ENCODE data around the gene PPP6R3.
A peak's percentile ranks its signal among the peaks of the same experiment; 100 is the strongest.
"Not testable (repeated sequence)": the region's sequence is repeated elsewhere in the genome, so short reads cannot be mapped to it uniquely, and the experiment has no call there.

PPP6R3 gene

GRCh38 chr11:68436162-68436888 is 24.2 kb upstream of the PPP6R3 start:
- no peak for DNase-seq

DNA sequence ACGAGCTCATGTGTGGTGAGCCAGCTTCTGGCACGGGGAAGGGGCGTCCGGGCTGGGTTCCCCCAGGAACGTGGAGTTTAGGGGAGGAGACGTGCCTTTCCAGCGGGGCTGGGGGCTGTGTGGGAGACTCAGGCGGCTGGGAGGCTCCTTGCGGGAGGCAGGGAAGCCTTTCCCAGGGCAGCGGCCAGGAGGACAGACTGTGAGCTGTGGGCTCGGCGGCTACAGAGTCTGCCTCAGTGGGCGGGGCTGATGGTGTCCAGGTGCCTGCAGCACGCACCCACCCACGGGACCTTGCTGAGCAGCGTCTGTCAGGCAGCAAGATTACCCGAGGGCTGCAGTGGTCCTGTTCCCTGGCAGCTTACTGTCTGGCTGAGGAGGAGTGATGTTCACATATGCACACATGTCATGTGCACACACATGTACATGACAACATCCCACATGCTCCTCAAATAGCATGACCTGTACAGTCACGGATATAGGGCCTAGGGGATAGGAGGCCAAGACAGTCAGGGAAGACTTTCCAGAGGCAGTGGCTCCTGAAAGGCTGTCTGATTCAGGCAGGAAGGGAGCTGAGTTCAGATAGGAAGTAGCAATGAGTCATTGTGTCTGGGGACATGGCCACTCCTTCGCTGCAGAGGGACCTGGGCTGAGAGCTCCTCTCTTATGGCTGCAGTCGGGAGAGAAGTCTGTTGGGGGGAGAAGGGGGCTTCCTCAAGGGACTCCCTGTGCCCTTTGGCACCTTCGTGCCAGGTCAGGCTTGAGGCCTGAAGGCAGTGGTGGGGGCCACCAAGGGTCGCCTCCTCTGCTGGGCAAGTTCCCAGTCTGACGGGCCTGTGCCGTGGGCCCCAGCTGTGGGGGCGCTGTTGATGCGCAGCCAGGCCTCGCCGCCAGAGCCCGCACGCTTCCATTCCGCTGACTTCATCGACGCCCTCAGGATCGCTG is 23.3 kb upstream of the PPP6R3 start:
- no peak for DNase-seq

- no peak for DNase-seq
These were observed 22.5 kb upstream of the PPP6R3 start for GRCh38 chr11:68437927-68438657.

GRCh38 chr11:68438658-68439259 is 21.8 kb upstream of the PPP6R3 start:
- no peak for DNase-seq

DNA sequence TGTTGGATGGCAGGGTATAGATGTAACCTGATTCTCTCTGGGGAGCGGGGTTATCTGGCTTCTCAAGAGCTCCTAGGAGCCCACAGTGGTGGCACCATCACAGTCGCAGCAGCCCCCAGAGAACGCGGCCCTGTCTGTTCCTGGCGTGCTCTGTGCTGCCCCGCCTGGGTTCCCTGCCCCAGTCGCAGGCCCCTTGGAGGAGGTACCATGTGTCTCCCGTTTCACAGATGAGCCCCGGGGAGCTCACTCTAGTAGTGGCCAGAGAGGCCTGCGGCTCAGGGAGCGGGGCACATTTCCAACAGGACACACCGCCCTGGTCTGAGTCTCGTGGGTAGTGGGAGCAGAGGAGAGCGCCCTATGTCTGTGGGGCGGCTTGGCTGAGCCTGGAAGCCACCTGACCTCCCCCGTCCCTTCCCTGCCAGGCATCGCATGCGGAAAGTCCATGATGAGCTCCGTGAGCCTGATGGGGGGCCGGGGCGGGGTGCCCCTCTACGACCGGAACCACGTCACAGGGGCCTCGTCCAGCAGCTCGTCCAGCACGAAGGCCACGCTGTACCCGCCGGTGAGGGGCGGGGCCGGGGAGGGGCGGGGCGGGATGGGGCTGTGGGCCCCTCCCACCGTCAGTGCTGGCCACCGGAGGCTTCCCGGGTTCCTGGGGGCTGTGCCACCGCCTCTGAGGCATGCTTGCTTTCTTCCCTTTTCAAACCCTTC is 21.0 kb upstream of the PPP6R3 start:
- no peak for DNase-seq

GRCh38 chr11:68440224-68440623 is 20.3 kb upstream of the PPP6R3 start:
- no peak for DNase-seq

GRCh38 chr11:68441466-68442230 is 18.9 kb upstream of the PPP6R3 start:
- DNase-seq = no peak

GRCh38 chr11:68442433-68442832 is 18.1 kb upstream of the PPP6R3 start:
- no peak for DNase-seq

DNA sequence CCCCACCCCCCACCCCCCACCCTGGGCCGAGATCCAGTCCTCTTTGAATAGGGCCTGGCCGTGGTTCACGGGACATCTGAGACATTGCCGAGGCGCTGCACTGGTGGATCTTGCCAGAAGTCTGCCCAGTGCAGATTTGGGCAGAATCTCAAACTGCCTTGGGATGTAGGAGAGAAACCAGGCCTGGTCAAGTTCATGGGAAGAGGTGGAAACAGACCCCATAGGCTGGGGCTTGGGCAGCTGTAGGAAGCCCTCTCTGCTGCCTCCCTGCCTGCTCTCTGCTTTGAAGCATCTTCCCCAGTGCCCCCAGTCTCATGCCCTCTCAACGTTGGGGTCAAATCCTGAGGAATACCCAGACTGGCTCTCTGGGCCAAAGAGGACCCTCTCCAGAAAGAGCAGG is 16.0 kb upstream of the PPP6R3 start:
- DNase-seq = no peak

DNA sequence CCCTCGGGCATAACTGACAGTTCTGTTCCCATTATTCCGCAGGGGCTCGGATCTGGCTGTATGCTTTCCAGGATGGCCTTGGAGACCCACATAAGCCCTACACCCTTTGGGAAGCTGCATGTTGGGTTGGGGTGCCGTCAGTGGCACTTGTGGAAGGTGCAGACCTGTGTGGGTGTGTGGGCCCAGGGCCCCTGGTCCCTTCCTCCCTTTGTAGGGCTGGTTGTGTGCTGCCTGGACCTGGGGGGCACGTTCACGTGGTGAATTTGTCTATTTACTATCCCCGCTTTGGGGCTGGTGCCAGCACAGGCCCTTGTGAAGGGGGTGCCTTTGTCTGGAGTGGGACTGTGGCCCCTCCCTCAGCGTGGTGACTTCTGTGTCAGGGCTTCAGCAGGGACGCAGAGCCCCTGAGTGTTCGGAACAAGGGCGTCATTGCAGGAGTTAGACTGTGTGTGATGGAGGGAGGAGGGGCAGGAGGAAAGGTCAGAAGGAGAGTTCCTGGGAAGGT is 15.0 kb upstream of the PPP6R3 start:
- DNase-seq = no peak

- no peak for DNase-seq
These were observed 14.4 kb upstream of the PPP6R3 start for GRCh38 chr11:68446046-68446725.

- peak; percentile 64 for DNase-seq
These were observed 13.3 kb upstream of the PPP6R3 start for GRCh38 chr11:68447015-68447801.

DNA sequence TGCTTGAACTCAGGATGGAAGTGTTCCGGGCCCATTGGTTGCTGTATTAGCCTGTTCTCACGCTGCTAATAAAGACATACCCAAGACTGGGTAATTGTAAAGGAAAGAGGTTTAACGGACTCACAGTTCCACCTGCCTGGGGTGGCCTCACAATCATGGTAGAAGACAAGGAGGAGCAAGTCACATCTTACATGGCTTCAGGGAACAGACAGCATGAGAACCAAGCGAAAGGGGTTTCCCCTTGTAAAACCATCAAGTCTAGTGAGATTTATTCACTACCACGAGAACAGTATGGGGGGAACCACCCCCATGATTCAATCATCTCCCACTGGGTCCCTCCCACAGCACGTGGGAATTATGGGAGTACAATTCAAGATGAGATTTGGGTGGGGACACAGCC is 12.6 kb upstream of the PPP6R3 start:
- DNase-seq = not testable (repeated sequence)

GRCh38 chr11:68448604-68449011 is 11.9 kb upstream of the PPP6R3 start:
- no peak for DNase-seq

- no peak for DNase-seq
These were observed 10.6 kb upstream of the PPP6R3 start for GRCh38 chr11:68449951-68450350.

DNA sequence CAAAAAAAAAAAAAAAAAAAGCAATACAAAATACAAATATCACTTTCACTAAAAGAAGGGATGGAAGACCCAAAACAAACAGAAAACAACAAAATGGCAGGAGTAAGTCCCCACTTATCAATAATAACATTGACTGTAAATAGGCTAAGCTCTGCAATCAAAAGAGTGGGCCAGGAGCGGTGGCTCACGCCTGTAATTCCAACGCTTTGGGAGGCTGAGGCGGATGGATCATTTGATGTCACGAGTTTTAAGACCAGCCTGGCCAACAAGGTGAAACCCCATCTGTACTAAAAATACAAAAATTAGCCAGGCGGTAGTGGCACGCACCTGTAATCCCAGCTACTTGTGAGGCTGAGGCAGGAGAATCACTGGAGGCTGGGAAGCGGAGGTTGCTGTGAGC is 9.8 kb upstream of the PPP6R3 start:
- no peak for DNase-seq

DNA sequence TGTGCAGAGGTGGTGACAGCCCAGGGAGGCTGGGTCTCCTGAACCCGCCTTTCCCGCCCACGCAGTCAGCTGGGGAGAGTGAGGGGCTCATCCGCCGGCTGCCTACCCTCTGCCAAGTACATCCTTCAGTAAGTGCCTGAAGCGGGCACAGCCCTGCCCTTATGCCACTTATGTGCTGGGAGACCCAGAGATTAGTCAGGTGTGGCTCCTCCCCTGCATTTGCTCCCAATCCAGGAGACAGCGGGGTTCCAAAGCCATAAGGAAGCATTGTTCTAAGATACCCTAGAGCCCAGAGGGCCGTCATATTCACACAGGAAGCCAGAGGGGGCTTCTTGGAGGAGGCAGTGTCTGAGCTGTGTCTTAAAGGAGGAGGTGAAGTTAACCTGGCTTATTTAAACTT is 5.8 kb upstream of the PPP6R3 start:
- DNase-seq = no peak

DNA sequence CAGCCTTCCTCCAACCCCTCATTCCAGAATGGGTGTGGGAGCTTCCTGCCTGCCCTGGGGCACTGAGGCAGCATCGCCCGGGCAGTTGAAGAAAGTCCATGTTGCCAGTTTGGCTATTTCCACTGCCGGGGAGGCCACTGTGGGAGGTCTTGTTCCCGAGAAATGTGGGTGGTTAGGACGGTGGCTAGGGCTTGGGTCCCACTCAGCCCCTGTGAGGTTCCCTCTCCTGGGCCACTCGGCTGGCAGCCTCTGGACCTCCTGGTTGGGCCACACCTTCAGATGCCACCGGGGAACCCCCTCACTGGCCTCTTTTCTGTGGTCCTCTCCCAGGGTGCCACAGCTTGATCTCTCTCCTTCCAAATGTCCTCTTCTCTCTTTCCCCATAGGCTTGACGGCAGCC is 5.1 kb upstream of the PPP6R3 start:
- no peak for DNase-seq

DNA sequence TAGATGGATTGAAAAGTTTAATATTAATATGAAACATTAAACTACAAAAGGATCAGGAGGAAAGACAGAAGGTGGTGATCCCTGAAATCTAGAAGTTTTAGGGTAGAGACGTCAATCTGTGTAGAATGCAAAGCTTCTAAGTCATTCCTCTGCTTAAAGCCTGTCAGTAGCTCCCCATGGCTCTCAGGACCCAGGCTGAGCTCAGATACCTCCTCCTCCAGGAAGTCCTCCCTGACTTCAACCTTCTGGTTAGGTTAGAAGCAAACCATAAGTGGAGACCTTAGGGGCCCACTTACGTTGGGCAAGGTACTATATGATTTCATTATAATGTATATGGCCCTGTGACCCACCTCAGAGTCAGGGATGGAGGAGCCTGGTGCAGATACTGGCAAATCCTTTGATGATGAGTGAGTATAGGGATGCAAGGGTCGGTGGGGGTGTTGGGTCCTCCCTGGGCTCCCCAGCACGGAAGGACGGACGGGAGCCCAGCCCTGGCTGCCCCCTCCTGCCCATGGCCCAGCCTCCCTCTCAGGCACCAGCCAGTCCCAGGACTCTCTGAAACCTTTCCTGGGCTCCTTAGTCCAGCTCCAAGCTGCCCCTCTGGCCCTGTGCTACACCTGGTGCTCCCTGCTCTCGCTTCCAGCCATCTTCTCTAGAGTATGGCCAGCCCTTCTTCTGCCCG is 3.2 kb upstream of the PPP6R3 start:
- DNase-seq = no peak
